SU-DHL-6 (cell line): ENCODE results near the gene TSPYL1.

Source experiments
- EZH2phosphoT487 ChIP-seq: fragments of 200-600 bp; sonication (generic), shearing (Covaris generic); conservative IDR thresholded peaks from 2 replicates; pipeline ENCODE4 v1.6.1; 2018; ENCODE audit warnings: mild to moderate bottlenecking, antibody characterized with exemption, low read length, moderate library complexity, mixed read lengths
- TF ChIP-seq, protein P1 (sequence below): fragments of 200-600 bp; sonication (generic); IDR thresholded peaks from one replicate; pipeline ENCODE4 v1.5.1; 2017; ENCODE audit warnings: antibody characterized with exemption, mild to moderate bottlenecking, low read length, moderate library complexity; ENCODE audit not compliant: insufficient read depth, poor library complexity, severe bottlenecking

DNA sequence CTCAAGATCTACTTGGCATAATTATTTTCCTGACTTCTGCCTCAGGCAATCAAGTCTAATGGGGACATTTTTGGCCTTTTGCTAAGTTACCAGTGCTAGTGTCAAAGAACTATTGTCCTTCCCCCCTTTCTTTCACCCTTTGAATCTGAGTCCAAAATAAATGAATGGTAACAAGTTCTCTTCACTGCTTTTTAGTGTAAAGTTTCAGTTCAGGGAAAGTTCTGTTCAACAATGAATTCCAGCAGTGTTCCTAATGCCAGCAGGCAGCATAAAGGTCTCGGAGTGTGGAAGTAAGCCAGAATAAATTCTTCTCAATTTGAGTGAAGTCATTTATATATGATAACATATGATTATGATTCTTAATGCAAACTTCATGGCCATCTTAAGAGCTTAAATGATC is 20.8 kb upstream of the TSPYL1 start:
- no peak for TF ChIP-seq EZH2phosphoT487
- TF ChIP-seq, protein P1, sequence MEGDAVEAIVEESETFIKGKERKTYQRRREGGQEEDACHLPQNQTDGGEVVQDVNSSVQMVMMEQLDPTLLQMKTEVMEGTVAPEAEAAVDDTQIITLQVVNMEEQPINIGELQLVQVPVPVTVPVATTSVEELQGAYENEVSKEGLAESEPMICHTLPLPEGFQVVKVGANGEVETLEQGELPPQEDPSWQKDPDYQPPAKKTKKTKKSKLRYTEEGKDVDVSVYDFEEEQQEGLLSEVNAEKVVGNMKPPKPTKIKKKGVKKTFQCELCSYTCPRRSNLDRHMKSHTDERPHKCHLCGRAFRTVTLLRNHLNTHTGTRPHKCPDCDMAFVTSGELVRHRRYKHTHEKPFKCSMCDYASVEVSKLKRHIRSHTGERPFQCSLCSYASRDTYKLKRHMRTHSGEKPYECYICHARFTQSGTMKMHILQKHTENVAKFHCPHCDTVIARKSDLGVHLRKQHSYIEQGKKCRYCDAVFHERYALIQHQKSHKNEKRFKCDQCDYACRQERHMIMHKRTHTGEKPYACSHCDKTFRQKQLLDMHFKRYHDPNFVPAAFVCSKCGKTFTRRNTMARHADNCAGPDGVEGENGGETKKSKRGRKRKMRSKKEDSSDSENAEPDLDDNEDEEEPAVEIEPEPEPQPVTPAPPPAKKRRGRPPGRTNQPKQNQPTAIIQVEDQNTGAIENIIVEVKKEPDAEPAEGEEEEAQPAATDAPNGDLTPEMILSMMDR: no peak
